Measurements from ENCODE around the gene ACTR1A.
A peak's percentile ranks its signal among the peaks of the same experiment; 100 is the strongest.
"Not testable (repeated sequence)": the region's sequence is repeated elsewhere in the genome, so short reads cannot be mapped to it uniquely, and the experiment has no call there.

The ACTR1A gene

GRCh38 chr10:102515724-102516123, 13.2 kb upstream of the ACTR1A start:
- DNase-seq (ENCODE audit: low spot score), result no peak

- no peak for DNase-seq (ENCODE audit: low spot score)
These were observed 12.2 kb upstream of the ACTR1A start for GRCh38 chr10:102514487-102515311.

GRCh38 chr10:102511583-102512274, 9.2 kb upstream of the ACTR1A start:
- no peak for DNase-seq (ENCODE audit: low spot score)

- peak; percentile 60 for DNase-seq (ENCODE audit: low spot score)
These were observed 6.9 kb upstream of the ACTR1A start for GRCh38 chr10:102509387-102509786.

GRCh38 chr10:102508506-102508905, 6.0 kb upstream of the ACTR1A start:
- DNase-seq (ENCODE audit: low spot score), result no peak

GRCh38 chr10:102507521-102507920, 5.0 kb upstream of the ACTR1A start:
- DNase-seq (ENCODE audit: low spot score), result no peak

- no peak for DNase-seq (ENCODE audit: low spot score)
These were observed 3.1 kb upstream of the ACTR1A start for GRCh38 chr10:102505462-102506115.

GRCh38 chr10:102504976-102505300, 2.4 kb upstream of the ACTR1A start:
- DNase-seq (ENCODE audit: low spot score), result no peak

GRCh38 chr10:102504179-102504975, 1.9 kb upstream of the ACTR1A start:
- DNase-seq (ENCODE audit: low spot score), result no peak

- peak; percentile 100 for DNase-seq (ENCODE audit: low spot score)
These were observed 1.0 kb upstream of the ACTR1A start, which contains the start of gene SUFU for GRCh38 chr10:102503264-102504178. Gene SUFU (plus strand): TSS chr10:102503972. CDS start chr10:102504153, 181 bp downstream.

- peak; percentile 100 for DNase-seq (ENCODE audit: low spot score)
These were observed 529 bp downstream of the ACTR1A start for GRCh38 chr10:102502029-102502336.

- DNase-seq (ENCODE audit: low spot score), result peak; percentile 26
These were observed 1.1 kb downstream of the ACTR1A start for GRCh38 chr10:102501201-102502028.

- not testable (repeated sequence) for DNase-seq (ENCODE audit: low spot score)
These were observed 1.8 kb downstream of the ACTR1A start for GRCh38 chr10:102500686-102501085.

- DNase-seq (ENCODE audit: low spot score), result no peak
These were observed 3.2 kb downstream of the ACTR1A start for GRCh38 chr10:102499356-102499755.

GRCh38 chr10:102497545-102497944, 5.0 kb downstream of the ACTR1A start:
- no peak for DNase-seq (ENCODE audit: low spot score)

- no peak for DNase-seq (ENCODE audit: low spot score)
These were observed 8.7 kb downstream of the ACTR1A start for GRCh38 chr10:102493771-102494170.

- DNase-seq (ENCODE audit: low spot score), result no peak
These were observed 9.5 kb downstream of the ACTR1A start for GRCh38 chr10:102492983-102493382.

GRCh38 chr10:102492344-102492939, 10.1 kb downstream of the ACTR1A start:
- DNase-seq (ENCODE audit: low spot score), result no peak

- no peak for DNase-seq (ENCODE audit: low spot score)
These were observed 11.4 kb downstream of the ACTR1A start for GRCh38 chr10:102491136-102491535.
